Osteocyte (in vitro differentiated cells): ENCODE results near the gene RAI14. TPM values are rescaled to one million over a fixed set of nuclear protein-coding genes. Genes with fewer than 3 reads are reported as not detected.

Experiments used
- DNase-seq: peaks from one replicate; pipeline ENCODE4 v3.0.0; 2021; ENCODE audit warnings: mixed read lengths; ENCODE audit not compliant: unreplicated experiment; ENCODE audit errors: extremely low spot score
- H3K27ac Mint-ChIP-seq: one replicate; pipeline ENCODE4 v1.8.0; 2021; ENCODE audit warnings: mild to moderate bottlenecking, mixed read lengths; ENCODE audit not compliant: unreplicated experiment
- H3K27me3 Mint-ChIP-seq: one replicate; pipeline ENCODE4 v1.8.0; 2021; ENCODE audit warnings: mixed read lengths; ENCODE audit not compliant: unreplicated experiment
- H3K36me3 Mint-ChIP-seq: one replicate; pipeline ENCODE4 v1.8.0; 2021; ENCODE audit warnings: mixed read lengths; ENCODE audit not compliant: unreplicated experiment
- H3K4me1 Mint-ChIP-seq: one replicate; pipeline ENCODE4 v1.8.0; 2021; ENCODE audit warnings: mixed read lengths; ENCODE audit not compliant: unreplicated experiment
- H3K4me3 Mint-ChIP-seq: one replicate; pipeline ENCODE4 v1.8.0; 2021; ENCODE audit warnings: mild to moderate bottlenecking, moderate library complexity, mixed read lengths; ENCODE audit not compliant: unreplicated experiment
- H3K9me3 Mint-ChIP-seq: one replicate; pipeline ENCODE4 v1.8.0; 2021; ENCODE audit warnings: mixed read lengths; ENCODE audit not compliant: unreplicated experiment
- total RNA-seq: library from RNA; stranded (reverse); gene quantifications from 2 replicates; pipeline ENCODE4 v1.2.1, GENCODE V29; 2021
- TF ChIP-seq, protein P1 (sequence below): fragments of 200-600 bp; sonication (generic); IDR thresholded peaks from 2 replicates; pipeline ENCODE4 v1.5.0; 2021; ENCODE audit warnings: antibody characterized with exemption, mild to moderate bottlenecking, moderate library complexity

The RAI14 gene
- total RNA-seq, 1 donor from 2014 or later: 130 TPM

GRCh38 chr5:34639852-34640626 is 16.1 kb upstream of the RAI14 start:
- Mint-ChIP-seq H3K27ac (no peak overlapping the region), H3K27me3 (peaks cover 9% of the 10 kb centered on the region), H3K9me3 (peaks cover 3% of the 10 kb centered on the region), H3K4me3 (no peak overlapping the region), H3K36me3 (no peaks in the 10 kb centered on the region), H3K4me1 (peaks cover 5% of the 10 kb centered on the region)
- TF ChIP-seq, protein P1, sequence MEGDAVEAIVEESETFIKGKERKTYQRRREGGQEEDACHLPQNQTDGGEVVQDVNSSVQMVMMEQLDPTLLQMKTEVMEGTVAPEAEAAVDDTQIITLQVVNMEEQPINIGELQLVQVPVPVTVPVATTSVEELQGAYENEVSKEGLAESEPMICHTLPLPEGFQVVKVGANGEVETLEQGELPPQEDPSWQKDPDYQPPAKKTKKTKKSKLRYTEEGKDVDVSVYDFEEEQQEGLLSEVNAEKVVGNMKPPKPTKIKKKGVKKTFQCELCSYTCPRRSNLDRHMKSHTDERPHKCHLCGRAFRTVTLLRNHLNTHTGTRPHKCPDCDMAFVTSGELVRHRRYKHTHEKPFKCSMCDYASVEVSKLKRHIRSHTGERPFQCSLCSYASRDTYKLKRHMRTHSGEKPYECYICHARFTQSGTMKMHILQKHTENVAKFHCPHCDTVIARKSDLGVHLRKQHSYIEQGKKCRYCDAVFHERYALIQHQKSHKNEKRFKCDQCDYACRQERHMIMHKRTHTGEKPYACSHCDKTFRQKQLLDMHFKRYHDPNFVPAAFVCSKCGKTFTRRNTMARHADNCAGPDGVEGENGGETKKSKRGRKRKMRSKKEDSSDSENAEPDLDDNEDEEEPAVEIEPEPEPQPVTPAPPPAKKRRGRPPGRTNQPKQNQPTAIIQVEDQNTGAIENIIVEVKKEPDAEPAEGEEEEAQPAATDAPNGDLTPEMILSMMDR: no peak
- DNase-seq: no peak

- H3K4me1 Mint-ChIP-seq: peaks cover 17% of the 10 kb centered on the region
- no peak for DNase-seq
- peaks cover 7% of the 10 kb centered on the region for H3K9me3 Mint-ChIP-seq
- H3K27ac Mint-ChIP-seq: peak overlapping the region; percentile 8
- H3K27me3 Mint-ChIP-seq: peaks cover 8% of the 10 kb centered on the region
- no peaks in the 10 kb centered on the region for H3K36me3 Mint-ChIP-seq
- H3K4me3 Mint-ChIP-seq: no peak overlapping the region
- TF ChIP-seq, protein P1: no peak
These were observed 7.9 kb upstream of the RAI14 start for GRCh38 chr5:34648039-34648839.

- peaks cover 21% of the 10 kb centered on the region for H3K4me1 Mint-ChIP-seq
- no peak overlapping the region for H3K27ac Mint-ChIP-seq
- TF ChIP-seq, protein P1: no peak
These were observed 7.3 kb upstream of the RAI14 start for GRCh38 chr5:34648840-34649158.

GRCh38 chr5:34651791-34652190 is 4.3 kb upstream of the RAI14 start:
- Mint-ChIP-seq H3K9me3 (no peaks in the 10 kb centered on the region), H3K27ac (no peak overlapping the region), H3K36me3 (no peaks in the 10 kb centered on the region), H3K4me3 (no peak overlapping the region), H3K4me1 (peaks cover 29% of the 10 kb centered on the region), H3K27me3 (no peaks in the 10 kb centered on the region)
- TF ChIP-seq, protein P1: no peak
- no peak for DNase-seq

More at GRCh38 chr5:34648840-34649158, 7.3 kb upstream of the RAI14 start:
- Mint-ChIP-seq H3K4me3 (no peak overlapping the region), H3K9me3 (peaks cover 7% of the 10 kb centered on the region), H3K36me3 (no peaks in the 10 kb centered on the region), H3K27me3 (peaks cover 3% of the 10 kb centered on the region)
- DNase-seq: no peak

DNA sequence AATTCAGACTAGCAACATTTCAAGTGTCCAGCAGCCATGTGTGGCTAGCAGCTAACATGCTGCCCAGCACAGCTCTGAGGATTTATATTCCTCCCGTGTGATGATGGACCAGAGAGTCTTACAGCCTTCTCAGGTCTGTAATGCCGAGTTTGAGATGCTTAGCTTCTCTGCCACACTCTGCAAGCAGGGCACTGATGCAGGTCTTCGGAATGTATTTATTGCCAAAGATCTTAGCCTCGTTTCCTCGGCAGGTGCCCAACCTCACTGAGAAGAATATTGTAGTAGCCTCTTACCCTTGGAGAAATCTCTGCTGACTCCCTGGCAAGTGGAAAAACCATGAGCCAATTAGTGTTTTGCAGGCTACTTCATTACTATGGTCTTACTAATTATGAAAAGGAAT is 3.7 kb upstream of the RAI14 start:
- TF ChIP-seq, protein P1: no peak
- peaks cover 30% of the 10 kb centered on the region for H3K4me1 Mint-ChIP-seq
- H3K27ac Mint-ChIP-seq: no peak overlapping the region
- H3K36me3 Mint-ChIP-seq: no peaks in the 10 kb centered on the region
- H3K27me3 Mint-ChIP-seq: no peaks in the 10 kb centered on the region
- H3K9me3 Mint-ChIP-seq: no peaks in the 10 kb centered on the region
- no peak overlapping the region for H3K4me3 Mint-ChIP-seq
- no peak for DNase-seq
